ENCODE data around the gene KRTAP5-3.

The KRTAP5-3 gene

DNA sequence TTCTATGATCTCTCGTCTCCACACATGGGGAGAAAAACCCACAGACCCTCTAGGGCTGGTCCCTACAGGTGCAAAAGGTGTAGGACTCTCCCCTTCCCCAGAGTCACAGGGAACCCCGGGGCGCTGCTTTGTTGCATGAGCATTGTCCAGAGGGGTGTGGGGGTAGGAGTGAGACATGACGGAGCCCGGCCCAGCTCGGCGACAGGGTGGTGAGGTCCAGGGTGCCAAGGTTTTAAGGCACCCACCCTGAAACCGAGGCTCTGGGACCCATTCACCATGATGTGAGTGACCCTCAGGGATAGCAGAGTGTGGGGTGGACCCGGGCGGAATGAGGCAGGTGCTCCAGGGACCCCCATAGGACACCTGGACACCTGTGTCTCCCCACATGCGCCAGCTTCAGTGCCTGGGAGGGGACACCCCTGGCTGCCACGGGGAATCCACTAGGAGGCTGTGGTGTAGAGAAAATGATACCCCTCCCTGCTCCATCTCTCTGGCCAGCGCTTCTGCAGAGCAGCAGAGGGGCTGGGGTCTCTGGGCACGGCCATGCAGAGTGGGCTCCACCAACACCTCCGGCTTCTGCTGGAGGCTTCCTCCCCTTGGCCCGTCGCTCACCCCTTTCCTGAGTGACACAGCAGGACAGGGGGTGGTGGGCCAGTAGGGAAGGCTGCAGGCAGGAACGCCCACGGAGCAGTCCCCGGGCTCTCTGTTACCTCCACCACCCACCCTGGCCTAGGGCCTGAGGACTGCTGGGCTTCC is 36.5 kb upstream of the KRTAP5-3 start:
- Histone ChIP-seq H3K4me3 (ENCODE audit: low read depth in 1 of 2, low read length in 2 of 2) (no peak overlapping the region), H3K27me3 (ENCODE audit: insufficient read depth, low read length, poor library complexity) (peaks cover 3% of the 10 kb centered on the region), H3K4me2 (ENCODE audit: insufficient read depth, low read length) (no peak overlapping the region), H2AFZ (ENCODE audit: low read depth, low read length) (no peak overlapping the region), H3K9me3 (ENCODE audit: insufficient read depth, low read length, severe bottlenecking) (no peaks in the 10 kb centered on the region), H3K79me2 (ENCODE audit: insufficient read depth, low read length) (no peaks in the 10 kb centered on the region), H3K36me3 (ENCODE audit: insufficient read depth, low read length) (no peaks in the 10 kb centered on the region), H3K9ac (ENCODE audit: low read depth, low read length) (no peak overlapping the region), H3K4me1 (ENCODE audit: insufficient read depth, low read length) (no peaks in the 10 kb centered on the region), H3K27ac (ENCODE audit: low read length) (no peak overlapping the region), H4K20me1 (ENCODE audit: insufficient read depth, low read length) (no peaks in the 10 kb centered on the region)
- ATAC-seq (ENCODE audit: insufficient read depth, low read depth), result no peak
- TF ChIP-seq, protein P1, sequence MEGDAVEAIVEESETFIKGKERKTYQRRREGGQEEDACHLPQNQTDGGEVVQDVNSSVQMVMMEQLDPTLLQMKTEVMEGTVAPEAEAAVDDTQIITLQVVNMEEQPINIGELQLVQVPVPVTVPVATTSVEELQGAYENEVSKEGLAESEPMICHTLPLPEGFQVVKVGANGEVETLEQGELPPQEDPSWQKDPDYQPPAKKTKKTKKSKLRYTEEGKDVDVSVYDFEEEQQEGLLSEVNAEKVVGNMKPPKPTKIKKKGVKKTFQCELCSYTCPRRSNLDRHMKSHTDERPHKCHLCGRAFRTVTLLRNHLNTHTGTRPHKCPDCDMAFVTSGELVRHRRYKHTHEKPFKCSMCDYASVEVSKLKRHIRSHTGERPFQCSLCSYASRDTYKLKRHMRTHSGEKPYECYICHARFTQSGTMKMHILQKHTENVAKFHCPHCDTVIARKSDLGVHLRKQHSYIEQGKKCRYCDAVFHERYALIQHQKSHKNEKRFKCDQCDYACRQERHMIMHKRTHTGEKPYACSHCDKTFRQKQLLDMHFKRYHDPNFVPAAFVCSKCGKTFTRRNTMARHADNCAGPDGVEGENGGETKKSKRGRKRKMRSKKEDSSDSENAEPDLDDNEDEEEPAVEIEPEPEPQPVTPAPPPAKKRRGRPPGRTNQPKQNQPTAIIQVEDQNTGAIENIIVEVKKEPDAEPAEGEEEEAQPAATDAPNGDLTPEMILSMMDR (IDR thresholded peaks at IDR 0.05; ENCODE audit: borderline replicate concordance, extremely low read depth, low read length, poor library complexity, severe bottlenecking), result no peak
- TF ChIP-seq EZH2 (IDR thresholded peaks at IDR 0.05; ENCODE audit: borderline replicate concordance, low read depth, low read length, severe bottlenecking), result no peak
- DNase-seq, result no peak

DNA sequence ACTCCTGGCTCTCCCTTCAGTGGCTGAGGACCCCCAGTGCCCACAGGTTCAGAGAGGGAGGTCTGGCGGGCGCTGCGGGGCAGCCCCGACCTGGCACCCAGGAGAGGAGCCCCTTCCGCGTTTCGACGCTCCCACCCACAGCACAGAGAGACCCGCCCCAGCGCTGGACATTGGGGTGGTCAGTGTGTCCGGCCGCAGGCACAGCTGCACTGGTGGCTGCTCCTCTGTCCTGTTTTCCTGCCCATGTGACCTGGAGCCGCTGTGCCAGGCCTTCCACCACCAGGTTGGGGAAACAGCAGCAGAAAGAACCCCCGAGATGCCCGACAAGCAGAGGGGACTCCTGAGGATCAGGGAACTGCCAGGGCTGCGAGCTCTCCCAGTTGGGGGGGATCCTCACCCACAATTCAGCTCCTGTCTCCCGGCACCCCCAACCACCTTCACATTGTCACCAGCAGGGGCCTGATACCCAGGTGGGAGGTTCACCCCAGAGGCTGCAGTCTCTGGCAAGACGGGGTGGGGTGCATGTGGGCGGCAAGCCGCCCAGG is 35.0 kb upstream of the KRTAP5-3 start:
- TF ChIP-seq, protein P1 (IDR thresholded peaks at IDR 0.05; ENCODE audit: borderline replicate concordance, extremely low read depth, low read length, poor library complexity, severe bottlenecking), result no peak
- TF ChIP-seq EZH2 (IDR thresholded peaks at IDR 0.05; ENCODE audit: borderline replicate concordance, low read depth, low read length, severe bottlenecking), result no peak
- no peak overlapping the region for H2AFZ ChIP-seq (ENCODE audit: low read depth, low read length)
- no peak overlapping the region for H3K9ac ChIP-seq (ENCODE audit: low read depth, low read length)
- DNase-seq (no peak), ATAC-seq (ENCODE audit: insufficient read depth, low read depth) (no peak)
- H4K20me1 ChIP-seq (ENCODE audit: insufficient read depth, low read length), result no peaks in the 10 kb centered on the region
- no peaks in the 10 kb centered on the region for H3K36me3 ChIP-seq (ENCODE audit: insufficient read depth, low read length)
- no peak overlapping the region for H3K4me2 ChIP-seq (ENCODE audit: insufficient read depth, low read length)
- H3K27ac ChIP-seq (ENCODE audit: low read length), result no peak overlapping the region
- H3K27me3 ChIP-seq (ENCODE audit: insufficient read depth, low read length, poor library complexity), result peaks cover 8% of the 10 kb centered on the region
- H3K79me2 ChIP-seq (ENCODE audit: insufficient read depth, low read length), result no peaks in the 10 kb centered on the region
- H3K9me3 ChIP-seq (ENCODE audit: insufficient read depth, low read length, severe bottlenecking), result no peaks in the 10 kb centered on the region
- H3K4me3 ChIP-seq (ENCODE audit: low read depth in 1 of 2, low read length in 2 of 2), result no peak overlapping the region
- H3K4me1 ChIP-seq (ENCODE audit: insufficient read depth, low read length), result no peaks in the 10 kb centered on the region

DNA sequence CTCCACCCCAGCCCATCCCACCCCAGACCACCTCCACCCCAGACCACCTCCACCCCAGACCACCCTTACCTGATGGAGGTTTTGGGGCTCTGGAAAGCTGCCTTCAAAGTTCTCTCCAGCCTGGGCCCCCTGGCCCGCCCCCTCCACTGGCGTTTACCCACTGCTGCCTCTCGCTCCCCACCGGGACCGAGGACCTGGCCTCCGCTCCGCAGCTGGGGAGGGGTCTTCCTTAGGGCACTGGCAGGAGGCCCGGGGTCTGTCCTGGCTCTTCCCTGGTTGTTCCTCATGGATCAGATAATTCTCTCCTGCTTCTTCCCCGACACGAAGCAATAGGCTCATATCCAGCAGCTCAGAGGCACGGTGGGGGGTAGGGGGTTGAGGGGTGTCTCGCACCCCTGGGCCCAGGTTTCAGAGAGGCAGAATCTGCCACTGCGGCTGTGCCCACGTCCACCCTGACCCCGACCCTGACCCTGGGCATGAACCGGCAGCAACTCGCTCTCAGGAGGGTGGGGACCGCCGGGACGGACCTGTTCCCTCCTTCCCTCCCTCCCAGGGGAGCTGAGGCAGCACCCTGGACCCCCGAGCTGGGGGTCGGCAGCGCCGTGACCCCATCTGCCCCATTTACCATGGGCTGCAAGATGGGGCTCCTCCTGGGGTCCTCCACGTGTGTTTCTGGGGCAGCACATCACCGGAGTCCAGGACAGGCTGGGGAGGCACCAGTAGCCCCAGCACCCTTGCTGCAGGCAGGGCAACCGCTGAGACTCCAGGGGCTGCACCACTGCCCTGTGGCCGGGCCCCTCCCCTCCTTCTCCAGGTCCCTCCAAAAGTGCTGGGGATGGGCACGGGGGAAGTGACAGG is 34.3 kb upstream of the KRTAP5-3 start:
- H3K9ac ChIP-seq (ENCODE audit: low read depth, low read length), result no peak overlapping the region
- peaks cover 8% of the 10 kb centered on the region for H3K27me3 ChIP-seq (ENCODE audit: insufficient read depth, low read length, poor library complexity)

More for the DNA sequence above, 34.3 kb upstream of the KRTAP5-3 start:
- no peak overlapping the region for H2AFZ ChIP-seq (ENCODE audit: low read depth, low read length)
- no peak overlapping the region for H3K4me2 ChIP-seq (ENCODE audit: insufficient read depth, low read length)
- no peaks in the 10 kb centered on the region for H3K4me1 ChIP-seq (ENCODE audit: insufficient read depth, low read length)
- H3K79me2 ChIP-seq (ENCODE audit: insufficient read depth, low read length), result no peaks in the 10 kb centered on the region
- no peaks in the 10 kb centered on the region for H3K36me3 ChIP-seq (ENCODE audit: insufficient read depth, low read length)
- H3K27ac ChIP-seq (ENCODE audit: low read length), result no peak overlapping the region
- no peaks in the 10 kb centered on the region for H3K9me3 ChIP-seq (ENCODE audit: insufficient read depth, low read length, severe bottlenecking)
- TF ChIP-seq, protein P1 (IDR thresholded peaks at IDR 0.05; ENCODE audit: borderline replicate concordance, extremely low read depth, low read length, poor library complexity, severe bottlenecking), result no peak
- TF ChIP-seq EZH2 (IDR thresholded peaks at IDR 0.05; ENCODE audit: borderline replicate concordance, low read depth, low read length, severe bottlenecking), result no peak
- DNase-seq (no peak), ATAC-seq (ENCODE audit: insufficient read depth, low read depth) (no peak)
- no peaks in the 10 kb centered on the region for H4K20me1 ChIP-seq (ENCODE audit: insufficient read depth, low read length)
- H3K4me3 ChIP-seq (ENCODE audit: low read depth in 1 of 2, low read length in 2 of 2), result no peak overlapping the region
